Measurements from ENCODE around the gene CD248. TPM values are rescaled to one million over a fixed set of nuclear protein-coding genes. Genes with fewer than 3 reads are reported as not detected.
"Not testable (repeated sequence)": the region's sequence is repeated elsewhere in the genome, so short reads cannot be mapped to it uniquely, and the experiment has no call there.

Gene CD248
- total RNA-seq, 1 donor from 2014 or later = 10.0 TPM

DNA sequence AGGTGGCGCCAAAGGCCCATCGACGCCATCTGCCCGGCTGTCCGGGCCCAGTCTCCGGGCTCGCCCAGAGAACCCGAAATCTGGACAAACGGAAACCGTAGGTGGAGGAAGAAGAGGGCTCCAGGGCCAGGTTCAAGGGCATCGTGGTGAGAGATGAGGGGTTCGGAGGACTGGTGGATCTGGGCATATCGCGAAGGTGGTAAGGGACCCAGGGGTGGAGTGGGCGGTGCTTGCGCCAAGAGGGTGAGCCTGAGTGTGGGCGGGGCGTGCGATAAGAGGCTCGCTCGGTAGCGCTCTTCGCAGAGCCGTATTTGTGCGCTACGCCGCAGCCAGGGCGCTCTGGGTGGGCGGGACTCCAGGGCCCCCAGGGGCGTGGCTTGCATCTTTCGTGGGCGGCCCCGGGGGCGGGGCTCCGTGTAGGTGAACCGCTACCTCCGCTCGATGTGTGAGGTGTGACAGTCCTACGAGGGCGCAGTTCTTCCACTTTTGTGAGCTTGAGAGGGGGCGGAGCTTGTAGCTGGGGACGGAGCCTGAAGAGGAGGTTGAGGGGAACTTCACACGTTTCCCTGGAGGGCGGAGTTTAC lies 4.8 kb downstream of the CD248 start:
- no peaks in the 10 kb centered on the region for H3K9me3 ChIP-seq
- no peaks in the 10 kb centered on the region for H3K27me3 ChIP-seq
- peak; percentile 84 for ATAC-seq
- peak overlapping the region; percentile 82 for H3K27ac ChIP-seq
- intact Hi-C loops (cut with DNase I) = loop anchor here (10.0 kb wide), 1 partner anchor 73 kb away; no protein-coding TSS in a partner anchor
- TF ChIP-seq, protein P1, sequence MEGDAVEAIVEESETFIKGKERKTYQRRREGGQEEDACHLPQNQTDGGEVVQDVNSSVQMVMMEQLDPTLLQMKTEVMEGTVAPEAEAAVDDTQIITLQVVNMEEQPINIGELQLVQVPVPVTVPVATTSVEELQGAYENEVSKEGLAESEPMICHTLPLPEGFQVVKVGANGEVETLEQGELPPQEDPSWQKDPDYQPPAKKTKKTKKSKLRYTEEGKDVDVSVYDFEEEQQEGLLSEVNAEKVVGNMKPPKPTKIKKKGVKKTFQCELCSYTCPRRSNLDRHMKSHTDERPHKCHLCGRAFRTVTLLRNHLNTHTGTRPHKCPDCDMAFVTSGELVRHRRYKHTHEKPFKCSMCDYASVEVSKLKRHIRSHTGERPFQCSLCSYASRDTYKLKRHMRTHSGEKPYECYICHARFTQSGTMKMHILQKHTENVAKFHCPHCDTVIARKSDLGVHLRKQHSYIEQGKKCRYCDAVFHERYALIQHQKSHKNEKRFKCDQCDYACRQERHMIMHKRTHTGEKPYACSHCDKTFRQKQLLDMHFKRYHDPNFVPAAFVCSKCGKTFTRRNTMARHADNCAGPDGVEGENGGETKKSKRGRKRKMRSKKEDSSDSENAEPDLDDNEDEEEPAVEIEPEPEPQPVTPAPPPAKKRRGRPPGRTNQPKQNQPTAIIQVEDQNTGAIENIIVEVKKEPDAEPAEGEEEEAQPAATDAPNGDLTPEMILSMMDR (IDR thresholded peaks at IDR 0.05) = peak; percentile 88
- H3K4me1 ChIP-seq = peaks cover 11% of the 10 kb centered on the region
- H3K4me3 ChIP-seq = peak overlapping the region; percentile 65
- H3K36me3 ChIP-seq = no peaks in the 10 kb centered on the region
- peak; percentile 96 for DNase-seq

DNA sequence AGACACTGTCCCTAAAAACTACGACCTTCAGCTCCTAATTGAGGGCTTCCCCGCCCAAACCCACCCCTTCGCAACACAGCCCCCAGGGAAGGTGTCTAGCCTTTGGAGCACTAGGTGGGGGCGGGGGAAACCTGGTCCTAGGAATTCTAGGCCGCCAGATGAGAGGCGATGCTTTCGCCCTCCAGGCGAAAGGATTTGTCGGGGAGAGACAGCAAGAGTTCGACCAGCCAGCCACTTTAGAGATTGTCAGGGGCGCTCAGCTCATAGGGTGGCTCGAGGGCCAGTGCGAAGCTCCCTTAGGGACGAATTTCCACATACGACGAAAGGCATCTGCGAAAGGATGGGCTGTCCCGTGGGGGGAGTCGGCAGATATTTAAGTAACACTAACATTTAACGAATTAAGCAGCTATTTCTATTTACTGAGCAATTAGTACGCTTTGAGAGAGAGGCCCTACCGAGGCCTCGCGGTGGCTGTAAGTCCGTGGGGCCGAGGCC lies 5.3 kb downstream of the CD248 start:
- ATAC-seq = no peak
- intact Hi-C loops (cut with DNase I) = loop anchor here (10.0 kb wide), 1 partner anchor 73 kb away; no protein-coding TSS in a partner anchor
- Histone ChIP-seq H3K9me3 (no peaks in the 10 kb centered on the region), H3K27ac (peak overlapping the region; percentile 82), H3K36me3 (no peaks in the 10 kb centered on the region), H3K4me3 (peak overlapping the region; percentile 65), H3K4me1 (peaks cover 8% of the 10 kb centered on the region), H3K27me3 (no peaks in the 10 kb centered on the region)
- TF ChIP-seq, protein P1 (IDR thresholded peaks at IDR 0.05) = no peak
- no peak for DNase-seq

DNA sequence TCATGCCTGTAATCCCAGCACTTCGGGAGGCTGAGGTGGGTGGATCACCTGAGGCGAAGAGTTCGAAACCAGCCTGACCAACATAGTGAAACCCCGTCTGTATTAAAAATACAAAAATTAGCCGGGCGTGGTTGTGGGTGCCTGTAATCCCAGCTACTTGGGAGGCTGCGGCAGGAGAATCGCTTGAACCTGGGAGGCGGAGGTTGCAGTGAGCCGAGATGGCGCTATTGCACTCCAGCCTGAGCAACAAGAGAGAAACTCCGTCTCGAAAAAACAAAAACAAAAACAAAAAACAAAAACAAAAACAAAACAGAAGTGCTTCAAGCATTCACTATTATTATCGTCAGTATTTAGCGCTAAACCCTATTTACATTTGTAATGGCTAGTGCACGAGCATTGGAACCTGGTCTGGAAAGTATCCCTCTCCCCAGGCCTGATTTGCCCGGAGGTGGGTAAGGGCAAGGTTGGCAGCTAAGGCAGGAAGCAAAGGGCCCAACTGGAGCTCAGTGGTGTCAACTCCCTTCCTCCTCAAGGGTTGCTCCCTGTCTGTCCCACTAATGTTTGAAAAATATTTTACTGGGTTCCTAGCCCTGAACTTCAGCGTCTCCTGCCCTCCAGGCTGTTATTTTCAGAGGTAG lies 5.9 kb downstream of the CD248 start:
- H3K4me3 ChIP-seq, H3K9me3 ChIP-seq, H3K36me3 ChIP-seq, ATAC-seq, H3K27ac ChIP-seq, H3K4me1 ChIP-seq, DNase-seq, H3K27me3 ChIP-seq: not testable (repeated sequence)
- intact Hi-C loops (cut with DNase I) = loop anchor here (10.0 kb wide), 1 partner anchor 74 kb away; no protein-coding TSS in a partner anchor

DNA sequence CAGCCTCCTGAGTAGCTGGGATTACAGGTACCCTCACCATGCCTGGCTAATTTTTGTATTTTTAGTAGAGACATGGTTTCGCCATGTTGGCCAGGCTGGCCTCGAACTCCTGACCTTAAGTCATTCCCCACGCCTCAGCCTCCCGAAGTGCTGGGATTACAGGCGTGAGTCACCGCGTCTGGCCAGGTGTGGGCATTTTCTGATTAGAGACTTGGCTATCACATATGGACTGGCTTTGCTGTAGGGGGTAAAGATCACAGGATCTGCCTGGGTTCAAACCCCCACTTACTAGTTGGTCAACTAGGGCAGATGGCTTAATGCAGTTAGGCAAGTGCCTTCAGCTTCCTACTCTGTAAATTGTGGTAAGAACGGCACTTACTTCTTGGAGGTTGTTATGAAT lies 6.5 kb downstream of the CD248 start:
- H3K27me3 ChIP-seq = no peaks in the 10 kb centered on the region
- peaks cover 7% of the 10 kb centered on the region for H3K4me1 ChIP-seq
- TF ChIP-seq, protein P1 (IDR thresholded peaks at IDR 0.05) = no peak
- H3K27ac ChIP-seq = no peak overlapping the region
- no peaks in the 10 kb centered on the region for H3K9me3 ChIP-seq
- no peak overlapping the region for H3K4me3 ChIP-seq
- H3K36me3 ChIP-seq = no peaks in the 10 kb centered on the region
- ATAC-seq = no peak
- DNase-seq = no peak
- intact Hi-C loops (cut with DNase I) = loop anchor here (10.0 kb wide), 1 partner anchor 74 kb away; no protein-coding TSS in a partner anchor

DNA sequence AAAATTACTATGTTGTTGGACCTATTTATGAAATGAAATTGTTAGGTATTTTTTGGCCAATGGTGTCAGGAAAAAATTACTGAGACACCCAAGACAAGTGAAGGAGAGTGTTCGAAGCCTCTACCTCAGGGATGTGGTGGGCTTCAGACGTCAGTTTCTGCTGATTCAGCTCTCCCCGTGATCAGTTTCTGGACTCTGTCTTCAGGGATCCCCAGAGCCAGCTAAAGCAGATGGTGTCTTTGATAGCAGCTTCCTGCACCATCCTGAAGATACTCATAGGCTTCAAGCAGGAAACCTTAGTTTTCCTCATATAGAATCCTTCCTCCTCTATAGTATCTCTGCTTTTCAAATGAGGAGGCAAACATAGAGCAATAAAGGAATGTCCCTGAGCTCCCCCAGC lies 7.4 kb downstream of the CD248 start:
- no peak overlapping the region for H3K4me3 ChIP-seq
- TF ChIP-seq, protein P1 (IDR thresholded peaks at IDR 0.05) = no peak
- H3K27ac ChIP-seq = no peak overlapping the region
- H3K9me3 ChIP-seq = no peaks in the 10 kb centered on the region
- no peaks in the 10 kb centered on the region for H3K27me3 ChIP-seq
- H3K4me1 ChIP-seq = peaks cover 7% of the 10 kb centered on the region
- ATAC-seq (no peak), DNase-seq (no peak)
- H3K36me3 ChIP-seq = no peaks in the 10 kb centered on the region
- intact Hi-C loops (cut with DNase I) = no loop called here

DNA sequence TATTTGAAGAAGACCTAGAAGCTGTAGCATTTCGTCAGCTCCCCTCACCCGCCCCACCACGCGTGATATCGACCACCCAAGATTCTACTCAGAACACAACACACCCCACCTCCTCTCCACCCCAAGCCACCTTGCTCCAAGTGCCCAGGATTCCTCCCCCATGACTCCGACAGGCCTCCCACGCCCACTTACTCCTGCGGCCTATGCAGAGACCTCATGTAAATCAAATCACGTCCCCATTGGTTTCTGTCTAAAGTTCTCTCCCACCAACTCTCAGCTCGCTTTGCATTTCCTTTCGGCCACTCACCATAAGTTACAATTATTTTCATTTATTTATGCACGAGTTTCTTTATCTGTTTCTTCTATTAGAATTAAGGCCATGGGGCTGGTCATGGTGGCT lies 14.2 kb downstream of the CD248 start:
- no peak for ATAC-seq
- intact Hi-C loops (cut with DNase I) = no loop called here
- no peaks in the 10 kb centered on the region for H3K4me1 ChIP-seq
- H3K4me3 ChIP-seq = no peak overlapping the region
- no peak overlapping the region for H3K27ac ChIP-seq
- TF ChIP-seq, protein P1 (IDR thresholded peaks at IDR 0.05) = no peak
- H3K9me3 ChIP-seq = no peaks in the 10 kb centered on the region
- H3K36me3 ChIP-seq = no peaks in the 10 kb centered on the region
- no peaks in the 10 kb centered on the region for H3K27me3 ChIP-seq
- DNase-seq = no peak
